Activated T-cell treated with anti-CD3 and anti-CD28 coated beads for 48 hours (primary cell): ENCODE data around the gene FSTL1.

Source experiments
- DNase-seq: peaks from one replicate; pipeline ENCODE4 v3.0.0-alpha.2; 2020; ENCODE audit warnings: low read depth

FSTL1 gene

GRCh38 chr3:120352017-120352416, 98.8 kb downstream of the FSTL1 start:
- DNase-seq = no peak

- no peak for DNase-seq
Measured at GRCh38 chr3:120350401-120350941, 100.3 kb downstream of the FSTL1 start.

- no peak for DNase-seq
Measured at GRCh38 chr3:120349855-120350125, 101.0 kb downstream of the FSTL1 start.

GRCh38 chr3:120348991-120349854, 101.6 kb downstream of the FSTL1 start, which contains the start of gene LRRC58:
Gene LRRC58 (minus strand): TSS chr3:120349354. CDS start chr3:120349243, 111 bp downstream.
- peak; percentile 90 for DNase-seq

GRCh38 chr3:120348065-120348990, 102.5 kb downstream of the FSTL1 start:
- peak; percentile 43 for DNase-seq

- DNase-seq = no peak
Measured at GRCh38 chr3:120344349-120344748, 106.4 kb downstream of the FSTL1 start.
